ENCODE measurements around the gene PRRG2. TPM values are rescaled to one million over a fixed set of nuclear protein-coding genes. Genes with fewer than 3 reads are reported as not detected.
A peak's percentile ranks its signal among the peaks of the same experiment; 100 is the strongest.

PRRG2 gene
- total and polyA plus RNA-seq, 5 donors from 2014 or later: 0.84 TPM; not detected in 4

DNA sequence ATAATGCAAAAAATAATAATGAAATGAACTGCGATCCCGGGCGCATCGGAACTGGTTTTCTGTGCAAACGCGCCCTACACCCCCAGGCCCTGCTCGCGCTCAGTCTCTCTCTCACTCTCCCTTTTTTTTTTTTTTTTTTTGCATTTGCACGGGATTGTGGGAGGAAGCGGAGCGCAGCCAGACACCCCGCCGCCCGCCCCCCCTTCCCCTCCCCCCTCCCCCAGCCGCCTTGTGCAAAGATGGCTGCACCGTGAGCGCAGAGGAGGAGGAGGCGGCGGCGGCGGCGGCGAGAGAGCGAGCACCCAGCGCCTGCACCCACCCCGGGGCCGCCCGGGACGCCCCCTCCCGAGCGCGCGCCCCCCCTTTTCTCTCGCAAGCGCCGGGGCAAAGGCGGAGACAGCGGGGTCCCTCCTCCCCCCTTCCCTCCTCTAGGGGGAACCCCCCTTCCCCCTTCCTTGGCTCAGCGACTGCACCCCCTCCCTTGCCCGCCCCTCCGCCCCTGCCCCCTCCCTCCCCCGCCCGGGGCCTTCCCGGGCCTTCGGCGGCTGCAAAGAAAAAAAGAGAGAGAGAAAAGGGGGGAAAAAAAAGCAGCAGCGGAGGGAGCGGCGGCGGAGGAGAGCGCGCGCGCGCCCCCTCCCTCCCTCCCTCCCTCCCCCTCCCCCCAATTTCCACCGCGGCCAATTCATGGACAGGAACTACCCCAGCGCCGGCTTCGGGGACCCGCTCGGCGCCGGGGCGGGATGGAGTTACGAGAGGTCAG is 10.0 kb downstream of the PRRG2 start, which contains the start of gene PRR12:
Gene PRR12 (plus strand): TSS at position 212 of the 760 bp plus-strand sequence. CDS start 473 bp downstream, at position 685.
- ATAC-seq (ENCODE audit: low read depth in 2 of 2): peak; percentile 9 to 21
- H3K9me3 ChIP-seq (ENCODE audit: control insufficient read depth in 2 of 2, low read length in 2 of 2): no peaks in the 10 kb centered on the region
- peak within 1 kb of the TSS; percentile 85 for H3K27ac ChIP-seq (ENCODE audit: insufficient read depth, low read length, poor library complexity, severe bottlenecking)
- H3K27me3 ChIP-seq (ENCODE audit: control insufficient read depth, insufficient read depth, low read length): no peaks in the 10 kb centered on the region
- H3K36me3 ChIP-seq (ENCODE audit: control insufficient read depth, insufficient read depth, low read length): peaks cover 17% of the 10 kb centered on the region
- Mint-ChIP-seq H3K9me3 (no peaks in the 10 kb centered on the region), H3K27me3 (peaks cover 7% of the 10 kb centered on the region), H3K4me3 (peak within 1 kb of the TSS; percentile 94 to 97 (median 94)), H3K27ac (peak within 1 kb of the TSS; percentile 94 to 97 (median 94)), H3K4me1 (peaks cover 0 to 44% (median 24%) of the 10 kb centered on the region in 4 donors), H3K36me3 (peaks cover 10% of the 10 kb centered on the region)
- peak; percentile 72 to 84 (median 75) for DNase-seq
- peak within 1 kb of the TSS; percentile 80 for H3K4me3 ChIP-seq (ENCODE audit: low read depth, low read length)
- H3K4me1 ChIP-seq (ENCODE audit: control insufficient read depth, insufficient read depth, low read length, poor library complexity, severe bottlenecking): peaks cover 33% of the 10 kb centered on the region

DNA sequence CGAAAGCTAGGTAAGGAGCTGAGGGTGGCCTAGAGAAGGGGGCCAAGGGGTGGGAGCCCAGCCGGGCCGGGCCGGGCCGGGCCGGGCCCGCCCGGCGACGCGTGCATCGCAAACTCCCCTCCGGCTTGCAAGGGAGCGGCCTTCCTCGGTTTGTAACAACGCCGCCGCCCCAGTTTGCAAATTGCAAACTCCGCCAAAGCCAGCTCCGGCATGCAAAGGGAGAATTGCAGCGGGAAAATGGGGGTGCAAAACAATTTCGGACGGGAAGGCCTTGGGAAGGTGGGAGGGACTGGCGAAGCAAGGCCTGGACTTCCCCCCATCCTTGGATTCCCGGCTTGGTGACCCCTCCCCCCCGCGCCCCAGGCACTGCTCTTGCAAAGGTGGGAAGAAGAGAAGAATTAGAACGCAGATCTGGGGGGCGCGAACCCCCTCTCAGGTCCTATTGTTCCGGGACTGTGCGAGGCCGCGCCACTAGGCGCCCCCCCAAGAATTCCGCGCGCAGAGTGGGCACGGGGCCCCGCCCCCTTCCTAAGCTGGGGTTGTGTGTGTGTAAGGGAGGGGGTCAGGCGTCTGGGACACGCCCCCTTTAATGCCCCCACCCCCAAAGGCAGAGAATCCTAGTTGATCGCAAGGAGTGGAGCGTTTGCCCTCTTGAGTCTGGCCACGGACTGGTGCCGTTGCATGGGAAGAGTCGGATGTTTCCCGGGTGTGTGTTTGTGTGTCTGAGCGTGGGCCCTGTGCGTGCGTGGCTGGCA is 10.8 kb downstream of the PRRG2 start:
- Mint-ChIP-seq H3K4me1 (peaks cover 0 to 44% (median 24%) of the 10 kb centered on the region in 4 donors), H3K36me3 (peaks cover 10% of the 10 kb centered on the region), H3K27ac (peak overlapping the region; percentile 89 to 95 (median 92)), H3K27me3 (peaks cover 7% of the 10 kb centered on the region), H3K9me3 (no peaks in the 10 kb centered on the region), H3K4me3 (peak overlapping the region; percentile 90 to 97 (median 94))
- Histone ChIP-seq H3K4me3 (ENCODE audit: low read depth, low read length) (peak overlapping the region; percentile 80), H3K36me3 (ENCODE audit: control insufficient read depth, insufficient read depth, low read length) (peaks cover 17% of the 10 kb centered on the region), H3K4me1 (ENCODE audit: control insufficient read depth, insufficient read depth, low read length, poor library complexity, severe bottlenecking) (peaks cover 33% of the 10 kb centered on the region), H3K9me3 (ENCODE audit: control insufficient read depth in 2 of 2, low read length in 2 of 2) (no peaks in the 10 kb centered on the region), H3K27me3 (ENCODE audit: control insufficient read depth, insufficient read depth, low read length) (no peaks in the 10 kb centered on the region), H3K27ac (ENCODE audit: insufficient read depth, low read length, poor library complexity, severe bottlenecking) (peak overlapping the region; percentile 85)
- DNase-seq (peak; percentile 47 to 68 (median 59)), ATAC-seq (ENCODE audit: low read depth in 2 of 2) (no peak)

DNA sequence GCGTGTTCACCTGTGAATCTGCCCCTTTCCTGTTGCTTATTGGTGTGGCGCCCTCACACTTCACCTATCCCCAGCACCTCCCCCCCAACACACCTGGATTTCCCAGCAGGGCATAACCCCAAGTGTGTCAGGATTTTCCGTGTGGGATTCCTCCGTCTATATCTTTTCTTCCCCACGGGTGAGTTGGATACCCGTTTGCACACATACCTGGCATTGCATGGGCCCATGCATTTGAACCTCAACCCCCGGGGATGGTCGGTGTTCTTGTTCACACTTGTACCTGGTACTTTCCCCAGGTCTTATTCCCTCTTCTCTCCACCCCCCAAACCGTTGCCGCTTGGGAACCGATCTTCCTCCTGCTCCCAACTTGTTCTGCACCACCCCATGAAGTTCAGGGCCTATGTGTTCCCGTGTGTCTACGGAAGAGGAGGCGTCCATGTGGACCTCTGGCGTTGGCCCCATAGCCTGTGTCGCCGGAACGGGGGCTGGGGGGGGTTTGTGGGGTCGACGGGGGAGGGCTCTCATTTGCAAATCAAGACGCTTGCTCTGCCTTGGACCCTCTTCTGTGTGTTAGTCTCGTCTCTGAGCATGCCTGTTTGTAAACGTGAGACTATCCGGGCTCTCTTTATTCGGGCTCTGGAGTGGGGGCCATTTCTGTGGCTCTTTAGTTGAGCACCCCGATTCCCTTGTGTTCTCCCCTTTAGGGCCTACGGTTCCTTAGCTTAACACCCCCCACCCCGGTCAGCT is 11.5 kb downstream of the PRRG2 start:
- peak in 1 of 3 donors; percentile 39 for DNase-seq
- H3K4me3 Mint-ChIP-seq: peak overlapping the region; percentile 90 to 97 (median 94)

DNA sequence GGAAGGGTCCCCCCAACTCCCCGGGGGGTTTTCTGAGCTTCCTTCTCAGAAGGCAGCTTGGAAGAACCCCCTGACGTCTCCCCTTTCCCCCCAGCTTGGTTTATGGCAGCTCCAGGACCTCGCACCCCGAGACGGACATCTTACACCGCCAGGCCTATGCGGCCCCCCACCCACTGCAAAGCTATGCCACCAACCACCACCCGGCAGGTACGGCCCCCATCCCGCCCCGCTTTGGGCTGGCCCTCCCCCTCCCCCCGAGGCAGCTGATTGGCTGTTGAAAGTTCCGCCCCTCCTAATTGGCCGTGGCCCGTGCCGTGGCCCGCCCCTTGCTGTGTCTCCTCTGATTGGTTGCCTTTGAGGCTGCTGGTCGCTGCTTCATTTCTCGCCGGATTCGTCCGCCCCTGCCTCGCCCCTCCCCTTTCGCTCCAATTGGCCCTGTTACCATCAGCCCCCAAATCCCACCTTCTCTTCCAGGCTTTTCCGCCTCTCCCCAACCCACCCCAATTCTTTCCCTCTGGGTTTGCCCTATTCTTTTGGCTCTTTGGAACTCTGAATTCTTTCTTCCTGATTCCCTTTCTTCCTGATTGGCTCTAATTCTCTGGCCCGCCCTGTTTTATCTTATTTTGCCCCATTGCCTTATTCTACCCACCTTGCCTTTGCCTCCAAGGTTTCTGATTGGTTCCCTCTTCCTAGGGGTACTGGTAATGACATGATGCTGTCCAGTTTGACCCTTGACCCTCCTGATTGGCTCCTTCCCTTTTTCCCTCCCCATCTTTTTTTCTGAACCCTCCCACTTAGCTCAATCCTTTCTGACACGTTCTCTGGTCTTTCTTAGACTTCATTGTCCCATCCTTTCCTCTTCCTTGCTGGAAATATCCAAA is 12.4 kb downstream of the PRRG2 start:
- peak; percentile 87 to 95 (median 90) for DNase-seq
- no peaks in the 10 kb centered on the region for H3K27me3 ChIP-seq (ENCODE audit: control insufficient read depth, insufficient read depth, low read length)
- no peaks in the 10 kb centered on the region for H3K9me3 ChIP-seq (ENCODE audit: control insufficient read depth in 2 of 2, low read length in 2 of 2)
- peaks cover 33% of the 10 kb centered on the region for H3K4me1 ChIP-seq (ENCODE audit: control insufficient read depth, insufficient read depth, low read length, poor library complexity, severe bottlenecking)
- Mint-ChIP-seq H3K9me3 (no peaks in the 10 kb centered on the region), H3K4me3 (peak overlapping the region; percentile 90 to 97 (median 94)), H3K36me3 (peaks cover 10% of the 10 kb centered on the region), H3K27me3 (peaks cover 6% of the 10 kb centered on the region), H3K4me1 (peaks cover 0 to 42% (median 23%) of the 10 kb centered on the region in 4 donors), H3K27ac (peak overlapping the region; percentile 92 to 97 (median 95))
- peak overlapping the region; percentile 80 for H3K4me3 ChIP-seq (ENCODE audit: low read depth, low read length)
- peak; percentile 58 to 59 for ATAC-seq (ENCODE audit: low read depth in 2 of 2)
- peaks cover 17% of the 10 kb centered on the region for H3K36me3 ChIP-seq (ENCODE audit: control insufficient read depth, insufficient read depth, low read length)
- peak overlapping the region; percentile 85 for H3K27ac ChIP-seq (ENCODE audit: insufficient read depth, low read length, poor library complexity, severe bottlenecking)

More for the DNA sequence above, 11.5 kb downstream of the PRRG2 start:
- H3K4me1 ChIP-seq (ENCODE audit: control insufficient read depth, insufficient read depth, low read length, poor library complexity, severe bottlenecking): peaks cover 33% of the 10 kb centered on the region
- peak overlapping the region; percentile 80 for H3K4me3 ChIP-seq (ENCODE audit: low read depth, low read length)
- peak overlapping the region; percentile 85 for H3K27ac ChIP-seq (ENCODE audit: insufficient read depth, low read length, poor library complexity, severe bottlenecking)
- H3K27me3 Mint-ChIP-seq: peaks cover 7% of the 10 kb centered on the region
- H3K27ac Mint-ChIP-seq: peak overlapping the region; percentile 89 to 95 (median 92)
- H3K27me3 ChIP-seq (ENCODE audit: control insufficient read depth, insufficient read depth, low read length): no peaks in the 10 kb centered on the region
- H3K4me1 Mint-ChIP-seq: peaks cover 0 to 44% (median 24%) of the 10 kb centered on the region in 4 donors
- H3K9me3 Mint-ChIP-seq: no peaks in the 10 kb centered on the region
- peaks cover 10% of the 10 kb centered on the region for H3K36me3 Mint-ChIP-seq
- no peaks in the 10 kb centered on the region for H3K9me3 ChIP-seq (ENCODE audit: control insufficient read depth in 2 of 2, low read length in 2 of 2)
- H3K36me3 ChIP-seq (ENCODE audit: control insufficient read depth, insufficient read depth, low read length): peaks cover 17% of the 10 kb centered on the region
- no peak for ATAC-seq (ENCODE audit: low read depth in 2 of 2)

DNA sequence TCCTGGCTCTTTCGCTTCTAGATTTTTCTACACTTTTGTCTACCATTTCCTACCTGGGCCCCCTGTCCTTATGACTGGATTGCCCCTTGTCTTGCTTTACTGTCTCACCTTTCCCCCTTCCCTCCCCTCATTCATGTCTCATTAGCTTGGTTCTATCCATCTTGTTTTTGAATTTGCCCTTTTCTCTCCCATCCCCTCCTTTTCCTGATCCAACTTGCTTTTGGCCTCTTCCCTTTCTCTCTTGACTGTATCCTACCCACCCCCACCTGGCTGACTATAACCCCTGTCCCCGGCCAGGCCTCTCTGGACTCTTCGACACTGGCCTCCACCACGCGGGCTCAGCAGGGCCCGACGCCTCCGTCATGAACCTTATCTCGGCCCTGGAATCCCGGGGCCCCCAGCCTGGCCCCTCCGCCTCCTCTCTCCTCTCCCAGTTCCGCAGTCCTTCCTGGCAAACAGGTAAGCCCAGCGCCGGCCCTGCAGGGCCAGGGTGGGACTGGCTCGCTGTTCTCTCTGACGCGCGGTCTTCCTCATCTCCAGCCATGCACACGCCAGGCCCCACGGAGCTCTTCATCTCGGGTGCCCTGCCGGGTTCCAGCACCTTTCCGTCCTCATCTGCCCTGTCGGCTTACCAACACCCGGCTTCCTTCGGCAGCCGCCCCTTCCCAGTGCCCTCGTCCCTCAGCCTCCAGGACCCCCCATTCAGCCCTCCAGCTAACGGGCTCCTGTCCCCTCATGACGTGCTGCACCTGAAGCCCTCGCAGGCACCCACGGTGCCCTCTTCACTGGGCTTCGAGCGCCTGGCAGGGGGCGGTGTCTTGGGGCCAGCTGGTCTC is 13.3 kb downstream of the PRRG2 start:
- H3K9me3 Mint-ChIP-seq: no peaks in the 10 kb centered on the region
- Histone ChIP-seq H3K27ac (ENCODE audit: insufficient read depth, low read length, poor library complexity, severe bottlenecking) (peak overlapping the region; percentile 85), H3K9me3 (ENCODE audit: control insufficient read depth in 2 of 2, low read length in 2 of 2) (no peaks in the 10 kb centered on the region), H3K4me1 (ENCODE audit: control insufficient read depth, insufficient read depth, low read length, poor library complexity, severe bottlenecking) (peaks cover 33% of the 10 kb centered on the region), H3K27me3 (ENCODE audit: control insufficient read depth, insufficient read depth, low read length) (no peaks in the 10 kb centered on the region), H3K4me3 (ENCODE audit: low read depth, low read length) (no peak overlapping the region), H3K36me3 (ENCODE audit: control insufficient read depth, insufficient read depth, low read length) (peaks cover 23% of the 10 kb centered on the region)
- peak overlapping the region; percentile 92 to 97 (median 95) for H3K27ac Mint-ChIP-seq
- H3K36me3 Mint-ChIP-seq: peaks cover 10% of the 10 kb centered on the region
- DNase-seq: no peak
- peaks cover 0 to 35% (median 18%) of the 10 kb centered on the region in 4 donors for H3K4me1 Mint-ChIP-seq
- H3K27me3 Mint-ChIP-seq: no peaks in the 10 kb centered on the region
- peak overlapping the region; percentile 90 to 97 (median 94) for H3K4me3 Mint-ChIP-seq
- ATAC-seq (ENCODE audit: low read depth in 2 of 2): no peak

DNA sequence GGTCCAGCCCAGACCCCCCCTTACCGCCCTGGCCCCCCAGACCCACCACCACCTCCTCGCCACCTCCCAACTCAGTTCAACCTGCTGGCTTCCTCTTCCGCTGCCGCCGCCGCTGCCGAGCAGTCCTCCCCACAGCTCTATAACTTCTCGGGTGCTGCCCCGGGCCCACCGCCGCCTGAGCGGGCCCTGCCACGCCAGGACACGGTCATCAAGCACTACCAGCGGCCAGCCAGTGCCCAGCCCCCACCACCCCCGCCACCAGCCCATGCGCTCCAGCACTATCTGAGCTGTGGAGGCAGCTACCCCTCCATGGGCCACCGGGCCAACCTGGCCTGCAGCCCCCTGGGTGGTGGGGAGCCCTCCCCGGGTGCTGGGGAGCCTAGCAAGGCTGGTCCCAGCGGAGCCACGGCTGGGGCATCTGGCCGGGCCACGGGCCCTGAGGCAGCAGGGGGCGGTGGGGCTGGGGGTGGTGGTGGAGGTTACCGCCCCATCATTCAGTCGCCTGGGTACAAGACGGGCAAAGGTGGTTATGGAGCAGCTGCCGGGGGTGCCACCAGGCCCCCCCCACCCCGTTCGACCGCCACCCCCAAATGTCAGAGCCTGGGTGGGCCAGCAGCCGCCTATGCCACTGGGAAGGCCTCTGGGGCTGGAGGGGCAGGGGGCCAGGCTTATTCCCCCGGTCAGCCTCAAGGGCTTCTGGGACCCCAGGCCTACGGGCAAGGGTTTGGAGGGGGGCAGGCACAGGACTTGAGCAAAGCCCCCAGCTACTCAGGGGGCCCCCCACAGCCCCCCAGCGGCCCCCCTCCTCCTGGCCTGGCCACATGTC is 14.1 kb downstream of the PRRG2 start:
- Mint-ChIP-seq H3K27me3 (no peaks in the 10 kb centered on the region), H3K36me3 (peaks cover 15% of the 10 kb centered on the region), H3K4me1 (peaks cover 0 to 33% (median 17%) of the 10 kb centered on the region in 4 donors), H3K27ac (no peak overlapping the region), H3K9me3 (no peaks in the 10 kb centered on the region), H3K4me3 (no peak overlapping the region)
- no peak for DNase-seq
- no peaks in the 10 kb centered on the region for H3K27me3 ChIP-seq (ENCODE audit: control insufficient read depth, insufficient read depth, low read length)
- peaks cover 26% of the 10 kb centered on the region for H3K4me1 ChIP-seq (ENCODE audit: control insufficient read depth, insufficient read depth, low read length, poor library complexity, severe bottlenecking)
- no peak overlapping the region for H3K4me3 ChIP-seq (ENCODE audit: low read depth, low read length)
- ATAC-seq (ENCODE audit: low read depth in 2 of 2): no peak
- H3K9me3 ChIP-seq (ENCODE audit: control insufficient read depth in 2 of 2, low read length in 2 of 2): no peaks in the 10 kb centered on the region
- peaks cover 31% of the 10 kb centered on the region for H3K36me3 ChIP-seq (ENCODE audit: control insufficient read depth, insufficient read depth, low read length)
- H3K27ac ChIP-seq (ENCODE audit: insufficient read depth, low read length, poor library complexity, severe bottlenecking): no peak overlapping the region
